ENCODE data around the gene OPRD1. TPM values are rescaled to one million over a fixed set of nuclear protein-coding genes. Genes with fewer than 3 reads are reported as not detected.
"Not testable (repeated sequence)": the region's sequence is repeated elsewhere in the genome, so short reads cannot be mapped to it uniquely, and the experiment has no call there.

OPRD1 gene
- total RNA-seq: under 1 TPM in 3 of 4 donors, not detected in 1; 0.15 to 0.24 (median 0.24) TPM

DNA sequence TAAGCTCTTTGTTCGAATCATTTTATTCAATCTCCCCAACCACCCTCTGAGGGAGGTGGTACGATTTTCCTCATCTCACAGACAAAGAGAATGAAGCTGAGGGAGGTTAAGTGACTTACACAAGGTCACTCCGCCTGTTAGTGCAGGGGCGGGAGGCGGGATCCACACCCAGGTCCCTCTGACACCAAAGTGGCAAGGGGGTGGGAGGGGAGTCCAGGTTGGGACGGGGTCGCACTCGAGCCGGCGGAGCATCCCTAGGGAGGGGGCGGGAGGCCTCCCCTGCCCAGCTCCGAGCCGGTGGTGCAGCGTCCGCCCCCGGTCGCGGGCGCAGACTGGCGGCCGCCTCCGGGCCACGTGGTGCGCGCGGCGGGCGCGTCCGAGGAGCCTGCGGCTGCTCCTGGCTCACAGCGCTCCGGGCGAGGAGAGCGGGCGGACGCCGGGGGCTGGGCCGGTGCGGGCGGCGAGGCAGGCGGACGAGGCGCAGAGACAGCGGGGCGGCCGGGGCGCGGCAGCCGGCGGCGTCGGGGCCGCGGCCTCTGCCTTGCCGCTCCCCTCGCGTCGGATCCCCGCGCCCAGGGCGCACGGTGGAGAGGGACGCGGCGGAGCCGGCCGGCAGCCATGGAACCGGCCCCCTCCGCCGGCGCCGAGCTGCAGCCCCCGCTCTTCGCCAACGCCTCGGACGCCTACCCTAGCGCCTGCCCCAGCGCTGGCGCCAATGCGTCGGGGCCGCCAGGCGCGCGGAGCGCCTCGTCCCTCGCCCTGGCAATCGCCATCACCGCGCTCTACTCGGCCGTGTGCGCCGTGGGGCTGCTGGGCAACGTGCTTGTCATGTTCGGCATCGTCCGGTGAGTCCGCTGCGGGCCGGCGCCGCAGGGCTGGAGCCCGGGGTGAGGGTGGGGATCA is at the start of gene OPRD1:
TSS of gene OPRD1 (plus strand) at position 405 of the 903 bp plus-strand sequence. CDS start at position 619, 214 bp downstream.
- no peaks in the 10 kb centered on the region for H3K4me1 ChIP-seq
- H3K27ac ChIP-seq: no peak within 1 kb of the TSS
- ATAC-seq (no peak), DNase-seq (no peak)
- no peaks in the 10 kb centered on the region for H3K9me3 ChIP-seq
- no peak for TF ChIP-seq CTCF (IDR thresholded peaks at IDR 0.05 in 4 of 5, conservative IDR thresholded peaks at IDR 0.05 in 1 of 5)
- no peak for TF ChIP-seq POLR2A (IDR thresholded peaks at IDR 0.05)
- in situ Hi-C loops (cut with MboI; ENCODE audit: low sequenced_read_pairs in 4 of 4): no loop called here
- H3K36me3 ChIP-seq: no peaks in the 10 kb centered on the region
- intact Hi-C loops (cut with DNase I; ENCODE audit: low total_unique reads): no loop called here
- H3K27me3 ChIP-seq: peaks cover 27 to 44% (median 41%) of the 10 kb centered on the region in 3 donors
- H3K4me3 ChIP-seq: no peak within 1 kb of the TSS

DNA sequence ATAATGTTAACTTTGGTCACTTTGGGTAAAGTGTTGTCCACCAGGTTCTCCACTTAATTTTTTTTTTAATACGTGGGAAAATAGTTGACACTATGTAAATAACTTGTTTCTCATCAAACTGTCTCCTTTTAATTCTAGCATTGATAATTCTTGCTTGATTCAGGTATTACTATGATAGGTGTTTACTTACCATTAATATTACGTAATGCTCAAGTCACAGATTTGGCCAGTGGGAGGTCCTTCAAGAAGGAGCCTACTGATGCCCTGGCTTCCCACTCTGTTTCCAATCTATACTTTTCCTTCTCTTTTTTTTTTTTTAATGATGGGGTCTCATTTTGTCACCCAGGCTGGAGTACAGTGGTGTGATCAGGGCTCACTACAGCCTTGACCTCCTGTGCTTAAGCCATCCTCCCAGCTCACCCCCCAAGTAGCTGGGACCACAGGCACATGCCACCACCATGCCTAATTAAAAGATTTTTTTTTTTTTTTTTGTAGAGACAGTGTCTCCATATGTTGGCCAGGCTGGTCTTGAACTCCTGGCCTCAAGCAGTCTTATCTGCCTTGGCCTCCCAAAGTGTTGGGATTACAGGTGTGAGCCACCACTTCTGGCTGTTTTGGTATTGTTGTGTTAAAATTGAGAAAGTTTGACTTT is 45.3 kb upstream of the OPRD1 start:
- Histone ChIP-seq H3K27ac (no peak overlapping the region), H3K9me3 (no peaks in the 10 kb centered on the region), H3K27me3 (no peaks in the 10 kb centered on the region), H3K36me3 (peaks cover 0 to 16% of the 10 kb centered on the region in 2 donors), H3K4me3 (no peak overlapping the region), H3K4me1 (peaks cover 27 to 32% of the 10 kb centered on the region in 2 donors)
- no peak for ATAC-seq
- in situ Hi-C loops (cut with MboI; ENCODE audit: low sequenced_read_pairs in 4 of 4) (no loop called here), intact Hi-C loops (cut with DNase I; ENCODE audit: low total_unique reads) (no loop called here)
- no peak for TF ChIP-seq CTCF (IDR thresholded peaks at IDR 0.05 in 4 of 5, conservative IDR thresholded peaks at IDR 0.05 in 1 of 5)
- no peak for TF ChIP-seq POLR2A (IDR thresholded peaks at IDR 0.05)
- DNase-seq: no peak

- Histone ChIP-seq H3K4me3 (no peak overlapping the region), H3K27me3 (no peaks in the 10 kb centered on the region), H3K36me3 (peaks cover 0 to 16% of the 10 kb centered on the region in 2 donors), H3K9me3 (no peaks in the 10 kb centered on the region), H3K27ac (no peak overlapping the region), H3K4me1 (no peaks in the 10 kb centered on the region)
- TF ChIP-seq CTCF (IDR thresholded peaks at IDR 0.05 in 4 of 5, conservative IDR thresholded peaks at IDR 0.05 in 1 of 5) (no peak), POLR2A (IDR thresholded peaks at IDR 0.05) (no peak)
- in situ Hi-C loops (cut with MboI; ENCODE audit: low sequenced_read_pairs in 4 of 4) (no loop called here), intact Hi-C loops (cut with DNase I; ENCODE audit: low total_unique reads) (no loop called here)
- ATAC-seq: no peak
- no peak for DNase-seq
Observed at GRCh38 chr1:28770601-28771165, 41.3 kb upstream of the OPRD1 start.

DNA sequence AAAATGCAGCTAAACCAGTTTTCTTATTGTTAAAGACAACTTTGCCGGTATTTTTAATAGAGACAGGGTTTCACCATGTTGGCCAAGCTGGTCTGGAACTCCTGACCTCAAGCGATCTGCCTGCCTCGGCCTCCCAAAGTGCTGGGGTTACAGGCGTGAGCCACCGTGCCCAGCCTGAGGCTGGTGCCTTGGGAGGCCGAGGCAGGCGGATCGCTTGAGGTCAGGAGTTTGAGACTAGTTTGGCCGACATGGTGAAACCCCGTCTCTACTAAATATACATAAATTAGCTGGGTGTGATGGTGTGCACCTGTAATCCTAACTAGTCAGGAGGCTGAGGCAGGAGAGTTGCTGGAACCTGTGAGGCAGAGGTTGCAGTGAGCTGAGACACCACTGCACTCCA is 40.0 kb upstream of the OPRD1 start:
- DNase-seq, H3K9me3 ChIP-seq: not testable (repeated sequence)

GRCh38 chr1:28773105-28773504 is 38.9 kb upstream of the OPRD1 start:
- Histone ChIP-seq H3K4me1 (no peaks in the 10 kb centered on the region), H3K27me3 (no peaks in the 10 kb centered on the region), H3K27ac (no peak overlapping the region), H3K9me3 (no peaks in the 10 kb centered on the region), H3K4me3 (no peak overlapping the region), H3K36me3 (peaks cover 0 to 16% of the 10 kb centered on the region in 2 donors)
- DNase-seq: no peak
- no peak for ATAC-seq
- in situ Hi-C loops (cut with MboI; ENCODE audit: low sequenced_read_pairs in 4 of 4): no loop called here
- intact Hi-C loops (cut with DNase I; ENCODE audit: low total_unique reads): no loop called here
- TF ChIP-seq CTCF (IDR thresholded peaks at IDR 0.05 in 4 of 5, conservative IDR thresholded peaks at IDR 0.05 in 1 of 5) (no peak), POLR2A (IDR thresholded peaks at IDR 0.05) (no peak)

More for the DNA sequence above, 40.0 kb upstream of the OPRD1 start:
- H3K36me3 ChIP-seq: peaks cover 0 to 16% of the 10 kb centered on the region in 2 donors
- H3K4me3 ChIP-seq; ATAC-seq; in situ Hi-C loops (cut with MboI; ENCODE audit: low sequenced_read_pairs in 4 of 4); intact Hi-C loops (cut with DNase I; ENCODE audit: low total_unique reads); H3K27me3 ChIP-seq; H3K27ac ChIP-seq; H3K4me1 ChIP-seq: not testable (repeated sequence)
